ENCODE results near the gene ERCC2.

Gene ERCC2

GRCh38 chr19:45347570-45348366 lies 22.6 kb downstream of the ERCC2 start:
- TF ChIP-seq, protein P1, sequence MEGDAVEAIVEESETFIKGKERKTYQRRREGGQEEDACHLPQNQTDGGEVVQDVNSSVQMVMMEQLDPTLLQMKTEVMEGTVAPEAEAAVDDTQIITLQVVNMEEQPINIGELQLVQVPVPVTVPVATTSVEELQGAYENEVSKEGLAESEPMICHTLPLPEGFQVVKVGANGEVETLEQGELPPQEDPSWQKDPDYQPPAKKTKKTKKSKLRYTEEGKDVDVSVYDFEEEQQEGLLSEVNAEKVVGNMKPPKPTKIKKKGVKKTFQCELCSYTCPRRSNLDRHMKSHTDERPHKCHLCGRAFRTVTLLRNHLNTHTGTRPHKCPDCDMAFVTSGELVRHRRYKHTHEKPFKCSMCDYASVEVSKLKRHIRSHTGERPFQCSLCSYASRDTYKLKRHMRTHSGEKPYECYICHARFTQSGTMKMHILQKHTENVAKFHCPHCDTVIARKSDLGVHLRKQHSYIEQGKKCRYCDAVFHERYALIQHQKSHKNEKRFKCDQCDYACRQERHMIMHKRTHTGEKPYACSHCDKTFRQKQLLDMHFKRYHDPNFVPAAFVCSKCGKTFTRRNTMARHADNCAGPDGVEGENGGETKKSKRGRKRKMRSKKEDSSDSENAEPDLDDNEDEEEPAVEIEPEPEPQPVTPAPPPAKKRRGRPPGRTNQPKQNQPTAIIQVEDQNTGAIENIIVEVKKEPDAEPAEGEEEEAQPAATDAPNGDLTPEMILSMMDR (IDR thresholded peaks at IDR 0.05; ENCODE audit: low read depth, low read length, missing control alignments): no peak
- DNase-seq (ENCODE audit: extremely low read depth, low read depth): no peak

DNA sequence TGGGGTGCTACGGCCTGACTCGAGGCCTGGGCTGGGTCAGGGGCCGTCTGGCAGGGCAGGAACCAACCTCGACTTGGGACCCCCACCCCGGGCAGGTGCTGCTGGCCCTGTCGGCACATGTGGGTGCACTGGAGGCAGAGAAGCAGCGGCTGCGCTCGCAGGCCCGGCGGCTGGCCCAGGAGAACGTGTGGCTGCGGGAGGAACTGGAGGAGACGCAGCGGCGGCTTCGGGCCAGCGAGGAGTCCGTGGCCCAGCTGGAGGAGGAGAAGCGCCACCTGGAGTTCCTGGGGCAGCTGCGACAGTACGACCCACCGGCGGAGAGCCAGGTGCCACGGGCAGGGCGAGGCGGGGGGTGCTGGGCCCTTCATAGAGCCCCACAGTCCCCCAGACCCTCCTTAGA lies 23.9 kb downstream of the ERCC2 start:
- TF ChIP-seq, protein P1 (IDR thresholded peaks at IDR 0.05; ENCODE audit: low read depth, low read length, missing control alignments): no peak
- no peak for DNase-seq (ENCODE audit: extremely low read depth, low read depth)

More at GRCh38 chr19:45347570-45348366, 22.6 kb downstream of the ERCC2 start:
- no peak overlapping the region for H3K4me3 ChIP-seq (replicated peaks; ENCODE audit: low read depth, low read length)

GRCh38 chr19:45345506-45345860 lies 24.9 kb downstream of the ERCC2 start:
- DNase-seq (ENCODE audit: extremely low read depth, low read depth): no peak
- TF ChIP-seq, protein P1 (IDR thresholded peaks at IDR 0.05; ENCODE audit: low read depth, low read length, missing control alignments): no peak
- H3K4me3 ChIP-seq (replicated peaks; ENCODE audit: low read depth, low read length): no peak overlapping the region

More for the DNA sequence above, 23.9 kb downstream of the ERCC2 start:
- H3K4me3 ChIP-seq (replicated peaks; ENCODE audit: low read depth, low read length): no peak overlapping the region

- no peak overlapping the region for H3K4me3 ChIP-seq (replicated peaks; ENCODE audit: low read depth, low read length)
- no peak for DNase-seq (ENCODE audit: extremely low read depth, low read depth)
- TF ChIP-seq, protein P1 (IDR thresholded peaks at IDR 0.05; ENCODE audit: low read depth, low read length, missing control alignments): no peak
These were observed 25.5 kb downstream of the ERCC2 start for GRCh38 chr19:45344621-45345505.

DNA sequence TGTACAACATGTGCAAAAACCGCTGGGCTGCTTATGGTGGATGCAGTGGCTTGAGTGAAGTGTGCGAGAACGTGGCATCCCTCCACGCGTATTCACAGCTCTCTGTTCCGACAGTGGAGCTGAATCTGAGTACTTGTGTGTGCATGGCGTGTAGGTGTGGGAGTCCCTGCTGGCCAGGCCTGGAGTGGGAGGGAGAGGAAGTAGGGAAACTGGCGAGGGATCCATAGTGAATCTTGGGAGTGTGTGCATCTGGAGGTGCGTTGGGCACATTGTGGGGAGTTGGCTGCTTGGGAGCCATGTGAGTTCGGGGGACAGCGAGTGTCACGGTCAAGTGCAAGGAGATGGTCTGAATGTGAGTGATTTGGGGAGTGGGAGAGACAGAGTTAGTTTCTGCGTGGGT lies 27.5 kb downstream of the ERCC2 start:
- TF ChIP-seq, protein P1 (IDR thresholded peaks at IDR 0.05; ENCODE audit: low read depth, low read length, missing control alignments): no peak
- no peak overlapping the region for H3K4me3 ChIP-seq (replicated peaks; ENCODE audit: low read depth, low read length)
- no peak for DNase-seq (ENCODE audit: extremely low read depth, low read depth)

- TF ChIP-seq, protein P1 (IDR thresholded peaks at IDR 0.05; ENCODE audit: low read depth, low read length, missing control alignments): no peak
- no peak overlapping the region for H3K4me3 ChIP-seq (replicated peaks; ENCODE audit: low read depth, low read length)
- no peak for DNase-seq (ENCODE audit: extremely low read depth, low read depth)
These were observed 29.4 kb downstream of the ERCC2 start for GRCh38 chr19:45340899-45341453.
